Measurements from ENCODE around the gene MAN2B2. TPM values are rescaled to one million over a fixed set of nuclear protein-coding genes. Genes with fewer than 3 reads are reported as not detected.

The MAN2B2 gene
- total RNA-seq, 2 experiments from 2014 or later, result 13.0 to 14.6 TPM

DNA sequence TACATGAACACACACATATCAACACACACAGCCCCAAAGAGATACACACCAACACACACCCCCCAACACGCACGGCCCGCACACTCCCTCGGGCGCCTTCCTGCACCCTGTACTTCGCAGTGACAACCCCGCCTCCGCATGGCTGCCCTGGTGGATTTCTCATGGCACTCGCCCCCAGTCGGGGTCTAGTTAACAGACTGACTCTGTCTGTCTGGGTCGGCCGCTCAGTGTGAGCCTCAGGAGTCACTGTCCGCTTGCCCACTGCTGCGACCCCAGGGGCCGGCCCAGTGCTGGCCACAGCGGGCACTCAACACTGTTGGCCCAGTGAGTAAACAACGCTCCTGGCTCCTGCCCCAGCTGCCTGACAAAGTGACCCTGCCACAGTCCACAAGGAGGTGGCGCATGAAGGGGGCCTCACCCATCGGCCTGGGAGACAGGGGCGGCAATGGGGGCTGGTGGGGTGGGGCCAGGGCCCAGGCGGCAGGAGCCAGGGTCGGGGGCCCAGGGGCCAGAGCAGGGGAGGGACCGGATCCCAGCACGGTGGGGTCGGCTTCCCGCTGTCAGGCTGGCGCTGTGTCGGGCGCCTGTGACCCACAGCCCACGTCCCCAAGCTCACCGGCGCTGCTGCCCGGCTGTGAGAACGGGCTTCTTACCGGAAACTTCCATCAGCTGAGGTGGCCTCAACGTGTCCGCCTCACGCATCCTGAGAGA is 40.2 kb upstream of the MAN2B2 start:
- H3K4me3 Mint-ChIP-seq, result no peak overlapping the region
- H3K36me3 Mint-ChIP-seq (ENCODE audit: low read depth), result no peaks in the 10 kb centered on the region
- peaks cover 7% of the 10 kb centered on the region for H3K27me3 Mint-ChIP-seq
- intact Hi-C loops (cut with DNase I, micrococcal nuclease), result no loop called here
- ATAC-seq (no peak), DNase-seq (no peak)
- CTCF ChIA-PET, result interaction anchor here (1.0 kb wide), 1 partner anchor 12 kb away, joined by 3 read pairs; no protein-coding TSS in a partner anchor
- no peaks in the 10 kb centered on the region for H3K9me3 Mint-ChIP-seq (ENCODE audit: low read depth)
- no peaks in the 10 kb centered on the region for H3K4me1 Mint-ChIP-seq
- H3K27ac Mint-ChIP-seq, result no peak overlapping the region
- POLR2A ChIA-PET, result no interaction called here

DNA sequence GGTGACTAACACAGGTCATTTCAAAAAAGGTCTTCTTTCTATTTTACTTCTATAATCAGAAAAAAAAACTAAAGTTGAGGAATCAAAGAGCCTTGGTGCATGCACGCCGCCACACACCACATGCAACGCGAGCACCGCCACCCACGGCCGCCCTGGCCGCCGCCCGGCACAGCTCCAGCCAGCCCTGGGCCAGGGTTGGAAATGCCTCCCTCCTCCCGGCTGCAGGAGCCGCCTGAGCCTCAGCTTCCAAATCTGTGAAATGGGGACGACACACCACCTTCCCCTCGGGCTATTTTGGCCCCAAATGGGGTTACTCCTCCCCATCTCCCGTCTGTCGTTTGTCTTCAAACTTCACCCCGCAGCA is 39.7 kb upstream of the MAN2B2 start:
- intact Hi-C loops (cut with DNase I, micrococcal nuclease), result no loop called here
- H3K9me3 Mint-ChIP-seq (ENCODE audit: low read depth), result no peaks in the 10 kb centered on the region
- H3K4me1 Mint-ChIP-seq, result no peaks in the 10 kb centered on the region
- H3K36me3 Mint-ChIP-seq (ENCODE audit: low read depth), result no peaks in the 10 kb centered on the region
- no peak for ATAC-seq
- ChIA-PET POLR2A (no interaction called here), CTCF (interaction anchor here (1.0 kb wide), 1 partner anchor 11 kb away, joined by 3 read pairs; no protein-coding TSS in a partner anchor)
- no peak overlapping the region for H3K27ac Mint-ChIP-seq
- no peak overlapping the region for H3K4me3 Mint-ChIP-seq
- DNase-seq, result no peak
- peaks cover 7% of the 10 kb centered on the region for H3K27me3 Mint-ChIP-seq

DNA sequence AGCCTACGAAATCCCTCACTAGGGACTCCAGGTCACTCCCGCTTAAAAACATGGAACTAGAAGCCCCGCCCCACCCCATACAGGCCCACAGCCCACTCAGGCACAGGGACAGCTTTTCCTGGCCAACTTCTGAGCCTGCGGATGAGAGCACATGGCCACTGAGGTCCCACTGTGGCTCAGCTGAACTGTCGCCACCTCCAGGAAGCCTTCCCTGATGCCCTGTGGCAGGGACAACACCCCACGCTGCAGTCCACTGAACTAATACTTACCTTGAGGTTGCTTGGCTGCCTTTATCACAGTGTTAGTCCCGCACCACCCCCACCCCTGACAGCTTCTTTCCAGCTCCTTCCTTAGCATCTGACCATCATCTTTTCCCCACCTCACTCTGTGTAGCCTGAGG is 39.3 kb upstream of the MAN2B2 start:
- Mint-ChIP-seq H3K4me1 (no peaks in the 10 kb centered on the region), H3K4me3 (no peak overlapping the region), H3K36me3 (ENCODE audit: low read depth) (no peaks in the 10 kb centered on the region), H3K27ac (no peak overlapping the region), H3K27me3 (peaks cover 7% of the 10 kb centered on the region), H3K9me3 (ENCODE audit: low read depth) (no peaks in the 10 kb centered on the region)
- intact Hi-C loops (cut with DNase I, micrococcal nuclease), result no loop called here
- DNase-seq (no peak), ATAC-seq (no peak)
- ChIA-PET CTCF (interaction anchor here (1.0 kb wide), 1 partner anchor 11 kb away, joined by 3 read pairs; no protein-coding TSS in a partner anchor), POLR2A (no interaction called here)

GRCh38 chr4:6538111-6538510 is 36.9 kb upstream of the MAN2B2 start:
- Mint-ChIP-seq H3K27me3 (peaks cover 7% of the 10 kb centered on the region), H3K27ac (no peak overlapping the region), H3K9me3 (ENCODE audit: low read depth) (no peaks in the 10 kb centered on the region), H3K4me3 (no peak overlapping the region), H3K4me1 (no peaks in the 10 kb centered on the region), H3K36me3 (ENCODE audit: low read depth) (no peaks in the 10 kb centered on the region)
- POLR2A ChIA-PET, result no interaction called here
- intact Hi-C loops (cut with DNase I, micrococcal nuclease), result no loop called here
- ATAC-seq (no peak), DNase-seq (no peak)
- CTCF ChIA-PET, result interaction anchor here (0.7 to 1.2 kb wide), 2 partner anchors 8 to 28 kb away, joined by 3 to 4 read pairs; no protein-coding TSS in a partner anchor

DNA sequence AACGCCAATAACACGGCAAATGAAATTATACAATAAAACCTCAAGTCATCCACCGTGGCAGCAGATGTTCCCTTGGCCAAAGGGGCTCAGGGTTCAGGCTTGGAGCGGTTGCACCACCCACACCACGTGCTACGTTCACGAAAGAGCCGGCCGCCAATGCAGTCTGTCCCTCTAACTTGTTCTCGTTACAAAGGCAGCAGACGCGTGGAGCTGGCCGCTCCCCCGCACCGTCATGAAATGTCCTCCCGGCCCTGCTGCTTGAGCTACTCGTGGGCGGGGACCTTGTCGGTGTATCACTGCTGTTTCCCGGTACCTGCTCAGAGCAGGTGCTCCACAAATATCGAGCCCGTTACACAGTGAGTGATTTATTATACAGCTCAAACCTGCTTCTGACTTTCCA is 36.4 kb upstream of the MAN2B2 start:
- POLR2A ChIA-PET, result no interaction called here
- no peak for DNase-seq
- H3K36me3 Mint-ChIP-seq (ENCODE audit: low read depth), result no peaks in the 10 kb centered on the region
- H3K9me3 Mint-ChIP-seq (ENCODE audit: low read depth), result no peaks in the 10 kb centered on the region
- no peaks in the 10 kb centered on the region for H3K4me1 Mint-ChIP-seq
- CTCF ChIA-PET, result interaction anchor here (0.7 kb wide), 1 partner anchor 28 kb away, joined by 3 read pairs; no protein-coding TSS in a partner anchor
- intact Hi-C loops (cut with DNase I, micrococcal nuclease), result no loop called here
- H3K4me3 Mint-ChIP-seq, result no peak overlapping the region
- H3K27ac Mint-ChIP-seq, result no peak overlapping the region
- no peak for ATAC-seq
- peaks cover 7% of the 10 kb centered on the region for H3K27me3 Mint-ChIP-seq

DNA sequence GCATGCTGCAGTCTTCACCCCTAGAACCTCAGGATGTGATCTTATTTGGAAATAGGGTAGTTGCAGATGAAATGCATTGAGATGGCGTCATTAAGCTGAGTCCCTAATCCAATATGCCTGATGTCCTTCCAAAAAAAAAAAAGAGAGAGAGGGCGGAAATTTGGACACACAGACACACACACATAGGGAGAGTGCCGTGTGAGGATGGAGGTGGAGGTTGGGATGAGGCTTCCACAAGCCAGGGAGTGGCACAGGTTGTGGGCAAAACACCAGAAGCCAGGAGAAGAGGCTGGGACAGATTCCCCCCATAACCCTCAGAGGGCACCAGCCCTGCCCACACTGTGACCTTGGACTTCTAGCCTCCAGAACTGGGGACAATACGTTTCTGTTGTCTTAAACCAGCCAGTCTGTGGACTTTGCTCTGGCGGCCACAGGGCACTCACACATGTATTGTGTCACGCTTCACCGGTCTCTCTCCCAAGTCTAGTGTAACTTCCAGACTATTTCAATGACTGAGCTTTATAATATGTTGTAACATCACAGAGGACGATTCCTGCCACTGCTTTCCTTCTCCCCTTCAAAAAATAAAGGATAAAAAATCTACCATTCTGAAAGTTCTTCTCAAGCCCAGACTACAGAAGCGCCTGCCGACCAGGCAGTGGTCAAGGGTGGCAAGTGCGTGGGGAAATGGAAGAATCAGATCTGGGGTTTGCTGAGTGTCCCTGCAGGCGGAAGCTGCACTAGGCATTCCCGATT is 35.8 kb upstream of the MAN2B2 start:
- Mint-ChIP-seq H3K27ac (no peak overlapping the region), H3K36me3 (ENCODE audit: low read depth) (no peaks in the 10 kb centered on the region), H3K4me3 (no peak overlapping the region), H3K27me3 (peaks cover 7% of the 10 kb centered on the region), H3K4me1 (no peaks in the 10 kb centered on the region), H3K9me3 (ENCODE audit: low read depth) (no peaks in the 10 kb centered on the region)
- ChIA-PET CTCF (interaction anchor here (0.7 kb wide), 1 partner anchor 29 kb away, joined by 3 read pairs; no protein-coding TSS in a partner anchor), POLR2A (no interaction called here)
- ATAC-seq (no peak), DNase-seq (no peak)
- intact Hi-C loops (cut with DNase I, micrococcal nuclease), result no loop called here

GRCh38 chr4:6540879-6541278 is 34.1 kb upstream of the MAN2B2 start:
- no peaks in the 10 kb centered on the region for H3K9me3 Mint-ChIP-seq (ENCODE audit: low read depth)
- intact Hi-C loops (cut with DNase I, micrococcal nuclease), result no loop called here
- no peaks in the 10 kb centered on the region for H3K36me3 Mint-ChIP-seq (ENCODE audit: low read depth)

DNA sequence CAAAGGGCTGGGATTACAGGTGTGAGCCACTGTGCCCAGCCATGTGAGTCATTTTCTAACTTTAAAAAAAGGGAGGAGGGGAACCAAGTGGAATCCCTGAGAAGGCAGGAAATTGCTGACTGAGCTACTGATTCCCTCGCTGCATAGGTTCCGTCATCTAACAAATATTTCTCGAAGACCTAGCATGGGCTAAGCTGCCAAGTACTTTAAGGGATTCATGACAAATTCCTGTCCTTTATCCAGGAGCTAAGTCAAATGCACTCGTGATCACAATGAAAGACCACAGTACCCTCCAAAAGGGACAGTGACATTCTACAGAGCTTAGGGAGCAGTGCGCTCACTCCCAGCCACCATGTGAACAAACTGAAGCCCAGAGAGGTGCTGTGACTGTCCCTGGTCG is 33.2 kb upstream of the MAN2B2 start:
- peaks cover 13% of the 10 kb centered on the region for H3K27me3 Mint-ChIP-seq
- no peak overlapping the region for H3K27ac Mint-ChIP-seq
- CTCF ChIA-PET, result no interaction called here
- H3K9me3 Mint-ChIP-seq (ENCODE audit: low read depth), result no peaks in the 10 kb centered on the region
- DNase-seq, result no peak
- H3K36me3 Mint-ChIP-seq (ENCODE audit: low read depth), result no peaks in the 10 kb centered on the region
- no peaks in the 10 kb centered on the region for H3K4me1 Mint-ChIP-seq
- POLR2A ChIA-PET, result no interaction called here
- no peak for ATAC-seq
- H3K4me3 Mint-ChIP-seq, result no peak overlapping the region
- intact Hi-C loops (cut with DNase I, micrococcal nuclease), result no loop called here

More at GRCh38 chr4:6540879-6541278, 34.1 kb upstream of the MAN2B2 start:
- no peak for ATAC-seq
- no peak for DNase-seq
- H3K4me3 Mint-ChIP-seq, result no peak overlapping the region
- H3K27ac Mint-ChIP-seq, result no peak overlapping the region
- no peaks in the 10 kb centered on the region for H3K4me1 Mint-ChIP-seq
- ChIA-PET POLR2A (no interaction called here), CTCF (interaction anchor here (0.7 kb wide), 1 partner anchor 609 kb away, joined by 3 read pairs; no protein-coding TSS in a partner anchor)
- peaks cover 9% of the 10 kb centered on the region for H3K27me3 Mint-ChIP-seq

GRCh38 chr4:6542951-6543350 is 32.0 kb upstream of the MAN2B2 start:
- H3K27ac Mint-ChIP-seq, result no peak overlapping the region
- H3K9me3 Mint-ChIP-seq (ENCODE audit: low read depth), result no peaks in the 10 kb centered on the region
- ATAC-seq (no peak), DNase-seq (no peak)
- CTCF ChIA-PET, result interaction anchor here (1.9 kb wide), 1 partner anchor 293 kb away, joined by 4 read pairs; no protein-coding TSS in a partner anchor
- POLR2A ChIA-PET, result no interaction called here
- peaks cover 21% of the 10 kb centered on the region for H3K27me3 Mint-ChIP-seq
- no peak overlapping the region for H3K4me3 Mint-ChIP-seq
- no peaks in the 10 kb centered on the region for H3K4me1 Mint-ChIP-seq
- no peaks in the 10 kb centered on the region for H3K36me3 Mint-ChIP-seq (ENCODE audit: low read depth)
- intact Hi-C loops (cut with DNase I, micrococcal nuclease), result no loop called here

DNA sequence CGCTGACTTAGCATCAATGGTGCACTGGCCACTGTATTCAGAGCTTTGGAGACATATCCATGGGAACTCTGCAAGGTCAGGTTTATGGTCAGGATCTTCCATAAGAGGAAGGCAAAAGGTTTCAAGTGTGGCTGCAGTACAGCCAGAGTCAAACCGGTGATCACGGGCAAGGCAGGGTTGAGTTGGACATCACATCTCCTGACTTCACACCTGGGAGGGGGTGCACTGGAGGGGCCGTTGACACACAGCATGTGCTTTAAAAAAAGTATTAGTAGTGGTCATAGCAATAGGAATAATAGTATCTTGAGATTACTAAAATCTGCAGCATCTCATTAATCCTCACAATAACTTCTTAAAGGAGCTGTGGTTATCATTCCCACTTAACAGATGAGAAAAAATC is 28.9 kb upstream of the MAN2B2 start:
- H3K27ac Mint-ChIP-seq, result no peak overlapping the region
- no peaks in the 10 kb centered on the region for H3K9me3 Mint-ChIP-seq (ENCODE audit: low read depth)
- H3K4me1 Mint-ChIP-seq, result no peaks in the 10 kb centered on the region
- POLR2A ChIA-PET, result no interaction called here
- no peak for DNase-seq
- intact Hi-C loops (cut with DNase I, micrococcal nuclease), result loop anchor here in 1 of 2 experiments (1.0 to 2.0 kb wide), 3 partner anchors 183 to 296 kb away; no protein-coding TSS in a partner anchor
- no peaks in the 10 kb centered on the region for H3K36me3 Mint-ChIP-seq (ENCODE audit: low read depth)
- no peak overlapping the region for H3K4me3 Mint-ChIP-seq
- ATAC-seq, result no peak
- CTCF ChIA-PET, result interaction anchor here (0.6 to 2.0 kb wide), 11 partner anchors 9 to 965 kb away, joined by 3 to 9 read pairs (median 4); no protein-coding TSS in a partner anchor
- H3K27me3 Mint-ChIP-seq, result peaks cover 24% of the 10 kb centered on the region

DNA sequence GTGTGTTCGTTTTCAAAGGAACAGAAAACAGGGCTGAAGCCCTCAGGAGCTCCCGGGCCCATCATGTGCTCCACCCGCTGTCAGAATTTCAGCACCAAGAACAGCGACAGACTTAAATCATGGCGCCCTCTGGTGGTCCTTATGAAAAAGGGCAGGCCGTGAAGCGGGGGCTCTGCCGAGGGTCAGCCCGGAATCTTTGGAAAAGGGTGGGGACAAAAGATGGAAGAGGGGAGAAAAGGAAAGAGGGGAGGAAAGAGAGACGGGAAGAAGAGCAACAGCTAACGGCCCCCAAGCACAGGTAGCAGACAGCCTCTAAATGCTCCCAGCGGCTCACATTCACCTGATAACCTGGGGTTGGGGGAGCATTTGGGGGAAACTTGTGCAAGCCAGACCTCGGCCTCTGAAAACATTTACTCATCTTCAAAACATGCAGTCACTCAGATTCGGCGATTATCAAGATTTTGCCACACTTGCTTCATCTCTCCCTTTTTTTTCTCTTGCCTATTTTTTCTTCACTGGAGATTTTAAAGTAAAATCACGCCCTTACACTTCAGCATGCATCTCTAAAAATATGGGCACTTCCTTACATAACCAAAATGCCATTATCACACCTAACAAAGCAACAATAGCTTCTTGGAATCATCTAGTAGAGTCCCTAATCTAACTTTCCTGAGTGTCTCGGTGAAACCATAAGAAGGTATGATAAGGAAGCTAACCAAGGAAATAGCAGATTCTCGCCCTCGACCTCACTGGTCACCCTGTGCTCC is 28.1 kb upstream of the MAN2B2 start:
- H3K4me3 Mint-ChIP-seq, result no peak overlapping the region
- peak; percentile 67 for DNase-seq
- peak; percentile 60 for ATAC-seq
- no peaks in the 10 kb centered on the region for H3K4me1 Mint-ChIP-seq
- peaks cover 4% of the 10 kb centered on the region for H3K9me3 Mint-ChIP-seq (ENCODE audit: low read depth)
- intact Hi-C loops (cut with DNase I, micrococcal nuclease), result loop anchor here in 1 of 2 experiments (1.0 to 2.0 kb wide), 3 partner anchors 184 to 297 kb away; no protein-coding TSS in a partner anchor
- peaks cover 24% of the 10 kb centered on the region for H3K27me3 Mint-ChIP-seq
- ChIA-PET POLR2A (no interaction called here), CTCF (interaction anchor here (0.6 to 2.0 kb wide), 14 partner anchors 9 to 964 kb away, joined by 3 to 9 read pairs (median 4); no protein-coding TSS in a partner anchor)
- H3K36me3 Mint-ChIP-seq (ENCODE audit: low read depth), result no peaks in the 10 kb centered on the region
- H3K27ac Mint-ChIP-seq, result no peak overlapping the region

All from activated CD4-positive, alpha-beta T cell treated with anti-CD3 and anti-CD28 coated beads for 36 hours (primary cell).